ENCODE measurements around the gene PPP1R13B. TPM values are rescaled to one million over a fixed set of nuclear protein-coding genes. Genes with fewer than 3 reads are reported as not detected.
A peak's percentile ranks its signal among the peaks of the same experiment; 100 is the strongest.

Gene PPP1R13B
- total RNA-seq, 4 donors from 2014 or later = 12.7 to 25.0 (median 20.6) TPM

DNA sequence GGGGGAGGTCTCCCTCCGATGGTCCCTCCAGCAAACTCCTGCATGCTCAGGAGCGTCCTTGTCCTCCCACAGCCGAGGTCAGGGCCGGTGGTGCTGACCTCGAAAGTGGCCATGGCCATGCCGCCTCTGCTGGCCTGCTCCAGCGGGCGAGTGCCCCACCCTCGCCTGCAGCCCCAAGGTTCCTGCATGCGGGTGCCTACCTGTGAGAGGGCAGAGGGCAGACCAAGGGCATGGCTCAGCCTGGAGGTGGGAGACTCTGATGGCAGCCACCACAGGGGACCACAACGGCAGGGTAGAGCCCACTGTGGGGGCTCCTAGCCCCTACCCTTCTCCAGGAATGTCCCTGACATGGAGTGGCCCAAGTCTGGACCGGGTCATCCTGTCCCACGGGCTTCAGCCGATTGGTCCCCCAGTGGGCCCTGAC lies 38.1 kb upstream of the PPP1R13B start:
- Histone ChIP-seq H3K27me3 (peaks cover 0 to 6% (median 0%) of the 10 kb centered on the region in 4 donors), H3K4me1 (peaks cover 4 to 55% (median 39%) of the 10 kb centered on the region in 3 donors), H3K9me3 (no peaks in the 10 kb centered on the region), H3K36me3 (no peaks in the 10 kb centered on the region), H3K27ac (no peak overlapping the region), H3K4me3 (no peak overlapping the region)
- TF ChIP-seq, protein P1, sequence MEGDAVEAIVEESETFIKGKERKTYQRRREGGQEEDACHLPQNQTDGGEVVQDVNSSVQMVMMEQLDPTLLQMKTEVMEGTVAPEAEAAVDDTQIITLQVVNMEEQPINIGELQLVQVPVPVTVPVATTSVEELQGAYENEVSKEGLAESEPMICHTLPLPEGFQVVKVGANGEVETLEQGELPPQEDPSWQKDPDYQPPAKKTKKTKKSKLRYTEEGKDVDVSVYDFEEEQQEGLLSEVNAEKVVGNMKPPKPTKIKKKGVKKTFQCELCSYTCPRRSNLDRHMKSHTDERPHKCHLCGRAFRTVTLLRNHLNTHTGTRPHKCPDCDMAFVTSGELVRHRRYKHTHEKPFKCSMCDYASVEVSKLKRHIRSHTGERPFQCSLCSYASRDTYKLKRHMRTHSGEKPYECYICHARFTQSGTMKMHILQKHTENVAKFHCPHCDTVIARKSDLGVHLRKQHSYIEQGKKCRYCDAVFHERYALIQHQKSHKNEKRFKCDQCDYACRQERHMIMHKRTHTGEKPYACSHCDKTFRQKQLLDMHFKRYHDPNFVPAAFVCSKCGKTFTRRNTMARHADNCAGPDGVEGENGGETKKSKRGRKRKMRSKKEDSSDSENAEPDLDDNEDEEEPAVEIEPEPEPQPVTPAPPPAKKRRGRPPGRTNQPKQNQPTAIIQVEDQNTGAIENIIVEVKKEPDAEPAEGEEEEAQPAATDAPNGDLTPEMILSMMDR (IDR thresholded peaks at IDR 0.05) = no peak
- TF ChIP-seq POLR2A (IDR thresholded peaks at IDR 0.05) = no peak
- DNase-seq = no peak
- intact Hi-C loops (cut with DNase I) = no loop called here
- 78% methylated on average over 6 of the region's 14 CpGs; no CpG with 5 or more reads in 1 of the 2 donors for WGBS, 2 donors

DNA sequence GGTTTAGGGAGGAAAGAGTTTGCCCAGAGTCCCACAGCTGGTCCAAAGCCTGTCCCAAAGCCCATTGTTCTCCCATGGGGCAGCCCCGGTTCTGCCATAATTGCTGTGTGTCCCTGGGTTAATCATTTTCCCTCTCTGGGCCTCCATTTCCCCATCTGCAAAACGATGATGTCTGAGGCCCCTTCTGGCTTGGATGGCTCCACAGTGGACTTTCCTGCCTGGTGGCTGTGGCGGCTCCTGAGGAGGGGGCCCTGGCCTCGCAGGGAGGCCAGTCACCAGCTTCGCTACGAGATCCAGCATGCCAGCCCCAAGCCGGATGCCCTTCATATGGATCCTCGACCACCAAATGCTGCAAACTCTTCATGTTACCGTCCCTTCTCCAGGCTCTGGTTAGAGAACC lies 37.5 kb upstream of the PPP1R13B start:
- Histone ChIP-seq H3K27me3 (peaks cover 0 to 6% (median 0%) of the 10 kb centered on the region in 4 donors), H3K4me3 (no peak overlapping the region), H3K9me3 (no peaks in the 10 kb centered on the region), H3K27ac (no peak overlapping the region), H3K36me3 (no peaks in the 10 kb centered on the region), H3K4me1 (peaks cover 11 to 55% (median 40%) of the 10 kb centered on the region in 3 donors)
- no peak for TF ChIP-seq POLR2A (IDR thresholded peaks at IDR 0.05)
- TF ChIP-seq, protein P1 (IDR thresholded peaks at IDR 0.05) = no peak
- no peak for DNase-seq
- 81 to 89% methylated on average over 2 to 5 of the region's 9 CpGs for WGBS, 2 donors
- intact Hi-C loops (cut with DNase I) = no loop called here

DNA sequence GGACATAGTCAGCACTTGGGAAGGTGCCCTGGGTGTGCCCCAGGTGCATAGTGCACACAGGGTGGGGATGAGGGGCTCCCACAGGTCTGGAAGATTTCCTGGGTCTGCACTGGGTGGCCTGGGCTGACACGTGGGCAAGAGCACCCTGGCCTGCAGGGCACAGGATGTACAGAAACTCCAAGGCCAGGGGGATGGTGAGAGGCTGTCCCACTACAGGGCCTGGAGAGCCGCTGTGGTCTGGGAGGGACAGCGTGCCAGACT lies 35.8 kb upstream of the PPP1R13B start:
- Histone ChIP-seq H3K9me3 (no peaks in the 10 kb centered on the region), H3K27ac (no peak overlapping the region), H3K4me1 (peaks cover 17 to 51% (median 38%) of the 10 kb centered on the region in 3 donors), H3K36me3 (no peaks in the 10 kb centered on the region), H3K4me3 (no peak overlapping the region), H3K27me3 (peaks cover 0 to 6% (median 0%) of the 10 kb centered on the region in 4 donors)
- DNase-seq = no peak
- no peak for TF ChIP-seq POLR2A (IDR thresholded peaks at IDR 0.05)
- TF ChIP-seq, protein P1 (IDR thresholded peaks at IDR 0.05) = no peak
- intact Hi-C loops (cut with DNase I) = no loop called here
- WGBS, 2 donors = 61 to 93% methylated on average over 3 of the region's 3 CpGs

DNA sequence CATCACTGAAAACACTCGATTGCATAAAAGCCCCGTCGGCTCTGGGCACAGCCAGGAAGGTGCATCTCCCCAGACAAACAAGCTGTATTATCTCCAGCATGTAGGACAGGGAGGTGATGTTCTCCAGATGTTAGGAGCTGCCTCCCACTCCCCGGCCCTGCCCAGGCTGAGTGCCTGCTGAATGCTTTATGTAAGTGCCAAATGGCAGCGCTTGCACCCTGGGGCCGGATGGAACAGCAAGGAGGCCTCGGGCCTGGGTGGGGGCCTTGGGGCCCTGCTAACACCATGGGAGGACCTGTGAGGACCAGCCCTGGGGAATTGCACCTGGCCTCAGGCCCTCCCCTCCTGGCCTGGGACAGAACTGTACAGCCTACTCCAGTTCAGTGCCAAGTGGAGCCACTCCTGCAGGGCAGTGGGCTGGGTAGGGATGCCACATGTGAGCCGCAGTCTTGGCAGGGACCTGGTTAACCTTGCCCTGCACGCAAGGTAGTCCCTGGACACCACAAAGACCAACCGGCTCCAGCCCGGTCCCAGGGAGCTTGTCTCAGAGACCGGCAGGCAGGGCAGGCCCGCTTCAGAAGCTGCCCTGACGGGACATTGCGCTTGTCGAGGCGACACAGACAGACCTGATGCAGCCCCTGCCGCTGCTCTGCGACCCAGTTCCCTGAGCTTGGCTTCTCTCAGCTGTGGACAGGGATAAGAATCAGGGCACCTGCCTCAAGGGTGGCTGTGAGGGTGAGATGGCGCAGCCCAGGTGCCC lies 35.3 kb upstream of the PPP1R13B start:
- no peak overlapping the region for H3K4me3 ChIP-seq
- H3K4me1 ChIP-seq = peaks cover 17 to 51% (median 38%) of the 10 kb centered on the region in 3 donors
- TF ChIP-seq, protein P1 (IDR thresholded peaks at IDR 0.05) = no peak
- TF ChIP-seq POLR2A (IDR thresholded peaks at IDR 0.05) = no peak
- H3K27me3 ChIP-seq = peaks cover 0 to 6% (median 0%) of the 10 kb centered on the region in 4 donors
- no peaks in the 10 kb centered on the region for H3K36me3 ChIP-seq
- 53 to 65% methylated on average over 9 to 16 of the region's 20 CpGs for WGBS, 2 donors
- H3K27ac ChIP-seq = peak overlapping the region in 1 of 4 donors; percentile 85
- no peaks in the 10 kb centered on the region for H3K9me3 ChIP-seq
- no peak for DNase-seq
- intact Hi-C loops (cut with DNase I) = no loop called here

DNA sequence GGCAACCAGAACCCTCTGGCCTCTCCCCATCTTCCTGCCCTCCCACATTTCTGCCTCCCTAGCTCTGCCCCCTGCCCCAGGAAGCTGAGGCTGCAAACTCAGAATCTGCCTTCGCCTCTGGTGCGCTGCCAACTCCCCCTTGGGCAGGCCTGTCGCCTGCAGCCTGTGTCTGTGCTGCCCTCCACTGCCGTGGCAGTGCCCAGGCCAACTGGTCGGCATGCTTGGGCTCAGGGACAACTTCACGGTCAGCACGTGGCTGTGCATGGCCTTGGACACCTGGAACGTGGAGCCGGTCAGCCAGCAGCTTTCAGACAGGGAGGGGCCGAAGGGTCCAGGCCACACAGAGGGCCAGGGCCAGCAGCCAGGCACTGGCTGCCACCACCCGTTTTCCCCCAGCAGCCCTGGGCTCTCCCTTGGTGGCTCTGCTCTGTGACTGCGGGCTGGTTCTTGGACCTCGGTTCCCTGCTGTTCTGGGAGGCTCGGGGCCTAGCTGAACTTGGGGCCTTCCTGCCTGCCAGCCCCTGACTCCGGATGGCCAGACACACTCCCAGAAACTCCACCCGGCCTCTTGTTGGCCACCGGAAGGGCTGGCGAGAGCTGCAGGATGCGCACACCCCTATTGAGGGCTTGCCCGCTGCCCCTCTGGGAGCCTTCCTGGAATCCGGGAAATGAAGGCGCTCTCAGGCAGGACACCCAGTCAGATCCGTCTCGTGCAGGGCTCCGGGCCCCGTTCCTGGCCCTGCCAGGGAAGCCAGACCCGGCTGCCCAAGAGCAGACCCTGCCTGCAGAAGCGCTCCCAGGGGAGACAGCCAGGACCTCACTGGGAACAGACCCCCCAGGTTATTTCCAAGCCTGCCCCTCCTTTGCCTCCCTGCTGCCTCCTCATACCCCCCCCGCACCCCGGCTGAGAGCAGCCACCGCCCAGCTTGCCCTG lies 34.2 kb upstream of the PPP1R13B start:
- no peaks in the 10 kb centered on the region for H3K36me3 ChIP-seq
- peaks cover 17 to 42% (median 38%) of the 10 kb centered on the region in 3 donors for H3K4me1 ChIP-seq
- 75 to 83% methylated on average over 2 to 5 of the region's 31 CpGs for WGBS, 2 donors
- TF ChIP-seq POLR2A (IDR thresholded peaks at IDR 0.05) = no peak
- TF ChIP-seq, protein P1 (IDR thresholded peaks at IDR 0.05) = no peak
- intact Hi-C loops (cut with DNase I) = no loop called here
- H3K27me3 ChIP-seq = peaks cover 0 to 6% (median 0%) of the 10 kb centered on the region in 4 donors
- no peaks in the 10 kb centered on the region for H3K9me3 ChIP-seq
- no peak overlapping the region for H3K4me3 ChIP-seq
- peak overlapping the region in 2 of 4 donors; percentile 81 to 85 for H3K27ac ChIP-seq
- no peak for DNase-seq

Measured in esophagus squamous epithelium (tissue), 5 donors.